ENCODE data around the gene ZSCAN32.
A peak's percentile ranks its signal among the peaks of the same experiment; 100 is the strongest.

Gene ZSCAN32

GRCh38 chr16:3400779-3401688, at the start of gene ZSCAN32, which contains the start of gene ZNF174:
ZSCAN32 (minus strand) TSS chr16:3401004; CDS start chr16:3397557, 3,447 bp downstream.
ZNF174 (plus strand) TSS chr16:3401215; CDS start chr16:3402005, 790 bp downstream.
- ChIA-PET POLR2A (ENCODE audit: low non-redundant PET) (interaction anchor here (1.2 to 1.6 kb wide), 3 partner anchors 36 to 137 kb away, joined by 3 to 5 read pairs (median 5); partner anchors contain the start of gene ZNF263), CTCF (interaction anchor here (0.6 to 1.3 kb wide), 2 partner anchors 36 to 289 kb away, joined by 3 to 4 read pairs; no protein-coding TSS in a partner anchor)
- peak; percentile 100 for DNase-seq (ENCODE audit: low spot score)
- H3K27ac ChIP-seq: peak within 1 kb of the TSS; percentile 89
- TF ChIP-seq CTCF (conservative IDR thresholded peaks at IDR 0.05; ENCODE audit: low read depth): no peak

GRCh38 chr16:3444032-3444388, 43.2 kb upstream of the ZSCAN32 start:
- POLR2A ChIA-PET (ENCODE audit: low non-redundant PET): interaction anchor here (1.3 kb wide), 1 partner anchor 13 kb away, joined by 5 read pairs; no protein-coding TSS in a partner anchor
- peak; percentile 68 for DNase-seq (ENCODE audit: low spot score)

GRCh38 chr16:3443108-3444031, 42.6 kb upstream of the ZSCAN32 start, which contains the start of the genes NAA60 and ZNF597:
NAA60 (plus strand) TSS chr16:3443680; CDS start chr16:3476228, 32,548 bp downstream.
ZNF597 (minus strand) TSS chr16:3443504; CDS start chr16:3443153, 351 bp downstream.
- no peak for TF ChIP-seq CTCF (conservative IDR thresholded peaks at IDR 0.05; ENCODE audit: low read depth)
- H3K27ac ChIP-seq: peak within 1 kb of the TSS; percentile 76
- ChIA-PET POLR2A (ENCODE audit: low non-redundant PET) (no interaction called here), CTCF (interaction anchor here (0.5 kb wide), 1 partner anchor 82 kb away, joined by 3 read pairs; no protein-coding TSS in a partner anchor)
- DNase-seq (ENCODE audit: low spot score): peak; percentile 87

More at GRCh38 chr16:3444032-3444388, 43.2 kb upstream of the ZSCAN32 start:
- TF ChIP-seq CTCF (conservative IDR thresholded peaks at IDR 0.05; ENCODE audit: low read depth): no peak
- CTCF ChIA-PET: no interaction called here
- peak overlapping the region; percentile 76 for H3K27ac ChIP-seq

GRCh38 chr16:3439637-3440036, 38.8 kb upstream of the ZSCAN32 start:
- CTCF ChIA-PET: no interaction called here

GRCh38 chr16:3434373-3434772, 33.6 kb upstream of the ZSCAN32 start:
- POLR2A ChIA-PET (ENCODE audit: low non-redundant PET): no interaction called here
- CTCF ChIA-PET: interaction anchor here (0.6 kb wide), 1 partner anchor 152 kb away, joined by 3 read pairs; no protein-coding TSS in a partner anchor
- TF ChIP-seq CTCF (conservative IDR thresholded peaks at IDR 0.05; ENCODE audit: low read depth): no peak
- H3K27ac ChIP-seq: no peak overlapping the region
- no peak for DNase-seq (ENCODE audit: low spot score)

More at GRCh38 chr16:3439637-3440036, 38.8 kb upstream of the ZSCAN32 start:
- no peak for DNase-seq (ENCODE audit: low spot score)
- no peak for TF ChIP-seq CTCF (conservative IDR thresholded peaks at IDR 0.05; ENCODE audit: low read depth)
- POLR2A ChIA-PET (ENCODE audit: low non-redundant PET): no interaction called here
- no peak overlapping the region for H3K27ac ChIP-seq

All from RWPE1 (cell line).